Measurements from ENCODE around the gene RRP1.

RRP1 gene

GRCh38 chr21:43801006-43801783 lies 11.8 kb downstream of the RRP1 start:
- H3K4me3 ChIP-seq (ENCODE audit: low read depth, low read length), result no peak overlapping the region
- TF ChIP-seq, protein P1, sequence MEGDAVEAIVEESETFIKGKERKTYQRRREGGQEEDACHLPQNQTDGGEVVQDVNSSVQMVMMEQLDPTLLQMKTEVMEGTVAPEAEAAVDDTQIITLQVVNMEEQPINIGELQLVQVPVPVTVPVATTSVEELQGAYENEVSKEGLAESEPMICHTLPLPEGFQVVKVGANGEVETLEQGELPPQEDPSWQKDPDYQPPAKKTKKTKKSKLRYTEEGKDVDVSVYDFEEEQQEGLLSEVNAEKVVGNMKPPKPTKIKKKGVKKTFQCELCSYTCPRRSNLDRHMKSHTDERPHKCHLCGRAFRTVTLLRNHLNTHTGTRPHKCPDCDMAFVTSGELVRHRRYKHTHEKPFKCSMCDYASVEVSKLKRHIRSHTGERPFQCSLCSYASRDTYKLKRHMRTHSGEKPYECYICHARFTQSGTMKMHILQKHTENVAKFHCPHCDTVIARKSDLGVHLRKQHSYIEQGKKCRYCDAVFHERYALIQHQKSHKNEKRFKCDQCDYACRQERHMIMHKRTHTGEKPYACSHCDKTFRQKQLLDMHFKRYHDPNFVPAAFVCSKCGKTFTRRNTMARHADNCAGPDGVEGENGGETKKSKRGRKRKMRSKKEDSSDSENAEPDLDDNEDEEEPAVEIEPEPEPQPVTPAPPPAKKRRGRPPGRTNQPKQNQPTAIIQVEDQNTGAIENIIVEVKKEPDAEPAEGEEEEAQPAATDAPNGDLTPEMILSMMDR (IDR thresholded peaks at IDR 0.05; ENCODE audit: control insufficient read depth, extremely low read depth, insufficient read depth), result no peak
- DNase-seq (ENCODE audit: low read depth), result no peak

DNA sequence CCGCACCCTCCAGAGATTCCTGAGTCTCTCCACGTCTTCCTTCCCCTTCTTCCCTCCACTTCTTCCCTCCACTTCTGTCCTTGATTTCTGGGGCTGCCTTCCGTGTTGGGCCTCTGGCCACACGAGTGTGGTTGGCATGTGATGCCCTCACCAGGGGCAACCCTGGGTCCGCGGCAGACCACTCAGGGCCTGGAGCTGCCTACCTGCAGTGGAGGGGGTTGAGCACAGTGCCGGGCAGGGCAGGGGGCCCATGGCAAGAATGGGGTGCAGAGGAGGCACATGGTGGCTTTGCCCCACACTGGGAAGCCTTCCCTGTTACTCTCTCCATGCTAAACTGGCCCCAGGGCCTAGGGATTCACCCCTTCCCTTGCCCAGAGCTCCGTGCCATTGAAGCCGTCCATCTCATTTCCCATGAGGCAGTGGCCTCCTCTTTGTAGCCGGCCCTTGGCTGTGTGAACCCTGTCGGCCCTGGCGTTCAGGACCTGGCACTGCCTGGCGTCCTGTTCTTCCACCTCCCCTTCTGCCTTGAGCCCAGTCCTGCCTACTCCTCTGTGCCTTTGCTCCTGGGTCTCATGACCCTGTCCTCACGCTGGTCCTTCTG lies 13.4 kb downstream of the RRP1 start:
- TF ChIP-seq, protein P1 (IDR thresholded peaks at IDR 0.05; ENCODE audit: control insufficient read depth, extremely low read depth, insufficient read depth), result no peak

DNA sequence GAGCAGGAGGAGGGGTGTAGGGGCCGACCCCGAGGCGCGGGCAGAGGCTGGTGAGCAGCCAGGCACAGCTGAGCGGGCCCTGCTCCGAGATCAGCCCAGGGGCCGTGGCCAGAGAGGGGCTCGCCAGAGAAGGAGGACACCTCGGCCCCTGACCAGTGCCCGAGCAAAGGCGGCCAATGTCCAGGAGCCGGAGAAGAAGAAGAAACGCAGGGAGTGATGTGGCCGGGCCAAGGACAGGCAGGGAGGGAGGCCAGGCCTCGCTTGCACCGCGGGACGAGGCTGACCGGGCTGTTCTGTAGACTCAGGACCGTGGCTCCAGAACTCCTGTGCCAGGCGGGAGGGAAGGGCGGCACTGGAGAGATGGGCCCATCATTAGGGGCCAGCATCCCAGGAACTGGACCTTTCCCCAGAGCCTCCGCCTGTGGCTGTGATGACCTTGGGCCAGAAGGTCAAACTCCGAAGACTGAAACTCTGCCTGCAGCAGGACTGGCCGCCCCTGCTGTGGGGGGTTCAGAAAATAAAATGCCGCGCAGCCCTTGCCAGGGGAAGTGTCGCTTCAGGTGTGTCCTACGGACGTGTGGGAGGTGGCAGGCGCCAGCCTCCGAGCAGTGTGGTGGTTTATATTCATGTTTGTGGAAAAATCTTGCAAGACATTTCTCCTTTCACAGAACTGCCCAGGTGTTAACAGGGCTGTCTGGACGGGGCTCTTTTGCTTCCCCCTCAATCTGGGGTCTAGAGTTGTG lies 14.4 kb downstream of the RRP1 start:
- TF ChIP-seq, protein P1 (IDR thresholded peaks at IDR 0.05; ENCODE audit: control insufficient read depth, extremely low read depth, insufficient read depth), result no peak
- no peak for DNase-seq (ENCODE audit: low read depth)
- H3K4me3 ChIP-seq (ENCODE audit: low read depth, low read length), result no peak overlapping the region

More for the DNA sequence above, 13.4 kb downstream of the RRP1 start:
- no peak overlapping the region for H3K4me3 ChIP-seq (ENCODE audit: low read depth, low read length)
- DNase-seq (ENCODE audit: low read depth), result no peak

DNA sequence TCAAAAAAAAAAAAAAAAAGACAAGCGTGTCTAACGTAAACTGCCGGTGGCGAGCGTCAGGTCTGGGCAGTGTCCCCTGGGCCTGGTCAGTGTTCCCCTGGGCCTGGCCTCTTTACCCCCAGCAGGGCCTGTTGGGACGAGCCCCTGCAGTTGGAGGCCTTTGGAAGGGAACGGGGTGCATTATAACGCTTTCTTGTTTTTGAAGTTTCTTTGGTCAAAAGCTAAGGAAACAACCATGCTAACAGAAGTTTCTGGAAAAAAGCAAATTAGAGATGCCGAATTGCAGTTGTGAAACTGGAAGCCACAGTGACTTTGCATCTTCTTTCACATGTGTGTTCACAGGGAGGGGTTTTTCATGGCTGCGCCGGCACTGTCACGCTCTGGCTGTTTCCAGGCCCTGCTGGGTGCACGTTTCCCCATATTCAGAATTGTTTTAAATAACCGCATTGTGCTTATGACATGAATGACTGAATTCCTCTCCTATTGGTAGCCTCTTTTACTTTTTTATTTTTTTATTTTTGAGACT lies 16.0 kb downstream of the RRP1 start:
- H3K4me3 ChIP-seq (ENCODE audit: low read depth, low read length), result no peak overlapping the region
- TF ChIP-seq, protein P1 (IDR thresholded peaks at IDR 0.05; ENCODE audit: control insufficient read depth, extremely low read depth, insufficient read depth), result no peak
- DNase-seq (ENCODE audit: low read depth), result no peak

DNA sequence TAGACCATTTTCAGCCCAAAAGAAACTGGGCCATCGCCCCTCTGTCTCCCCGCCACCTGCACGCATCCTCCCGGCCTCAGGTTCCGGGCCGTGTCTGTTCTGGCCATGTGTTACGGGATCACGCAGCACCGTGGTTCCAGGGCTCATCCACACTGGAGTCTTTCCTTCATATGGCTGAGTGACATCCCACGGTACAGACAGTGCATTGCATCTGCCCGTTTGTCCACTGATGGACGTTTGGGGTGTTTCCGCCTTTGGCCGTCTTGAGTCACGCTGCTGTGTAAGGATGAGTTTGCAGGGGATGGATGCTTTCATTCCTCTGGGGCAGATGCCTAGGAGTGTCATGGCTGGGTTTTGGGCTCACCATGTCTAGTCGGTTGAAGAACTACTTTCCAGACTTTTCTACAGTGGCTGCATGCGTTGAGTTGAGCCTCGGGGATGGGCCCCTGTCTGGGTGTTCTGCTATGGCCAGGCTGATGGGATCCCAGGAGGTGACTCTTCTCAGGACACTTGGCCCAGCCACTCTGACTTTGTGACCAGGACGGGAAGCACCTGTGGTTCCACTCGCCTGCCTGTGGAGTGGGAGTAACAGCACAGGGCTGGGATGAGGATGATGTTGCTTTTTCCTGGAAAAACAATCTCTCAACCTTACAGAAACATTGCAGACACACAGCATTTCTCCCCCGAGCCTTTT lies 16.8 kb downstream of the RRP1 start:
- H3K4me3 ChIP-seq (ENCODE audit: low read depth, low read length), result no peak overlapping the region
- no peak for DNase-seq (ENCODE audit: low read depth)
- TF ChIP-seq, protein P1 (IDR thresholded peaks at IDR 0.05; ENCODE audit: control insufficient read depth, extremely low read depth, insufficient read depth), result no peak

- TF ChIP-seq, protein P1 (IDR thresholded peaks at IDR 0.05; ENCODE audit: control insufficient read depth, extremely low read depth, insufficient read depth), result no peak
- no peak for DNase-seq (ENCODE audit: low read depth)
- H3K4me3 ChIP-seq (ENCODE audit: low read depth, low read length), result no peak overlapping the region
These were observed 19.0 kb downstream of the RRP1 start for GRCh38 chr21:43808367-43808766.

Data from LNCaP clone FGC (cell line).